ENCODE data around the gene KRTAP10-8.
"Not testable (repeated sequence)": the region's sequence is repeated elsewhere in the genome, so short reads cannot be mapped to it uniquely, and the experiment has no call there.

The KRTAP10-8 gene

GRCh38 chr21:44658541-44658910, 46.6 kb downstream of the KRTAP10-8 start:
- H3K4me3 ChIP-seq (ENCODE audit: low read depth, low read length) = no peak overlapping the region
- DNase-seq = no peak
- H3K36me3 ChIP-seq = no peaks in the 10 kb centered on the region
- H3K27ac ChIP-seq = no peak overlapping the region
- no peak for TF ChIP-seq CTCF (IDR thresholded peaks at IDR 0.05; ENCODE audit: low read depth, low read length)
- no peaks in the 10 kb centered on the region for H3K27me3 ChIP-seq (ENCODE audit: insufficient read depth, low read depth, severe bottlenecking)
- H3K9me3 ChIP-seq (ENCODE audit: severe bottlenecking) = peaks cover 13% of the 10 kb centered on the region

GRCh38 chr21:44658913-44659595, 47.2 kb downstream of the KRTAP10-8 start:
- no peak for DNase-seq
- Histone ChIP-seq H3K36me3 (no peaks in the 10 kb centered on the region), H3K27me3 (ENCODE audit: insufficient read depth, low read depth, severe bottlenecking) (no peaks in the 10 kb centered on the region), H3K27ac (no peak overlapping the region), H3K4me3 (ENCODE audit: low read depth, low read length) (no peak overlapping the region), H3K9me3 (ENCODE audit: severe bottlenecking) (peaks cover 16% of the 10 kb centered on the region)
- no peak for TF ChIP-seq CTCF (IDR thresholded peaks at IDR 0.05; ENCODE audit: low read depth, low read length)

GRCh38 chr21:44661567-44661966, 49.7 kb downstream of the KRTAP10-8 start:
- H3K27me3 ChIP-seq (ENCODE audit: insufficient read depth, low read depth, severe bottlenecking); H3K27ac ChIP-seq; DNase-seq; H3K36me3 ChIP-seq; H3K4me3 ChIP-seq (ENCODE audit: low read depth, low read length): not testable (repeated sequence)
- H3K9me3 ChIP-seq (ENCODE audit: severe bottlenecking) = peaks cover 10% of the 10 kb centered on the region

Measured in WERI-Rb-1 (cell line).